Vagina (tissue), 2 donors: ENCODE results near the gene TRPC4.

Experiments used
- POLR2A ChIP-seq, 2 donors: fragments of 450-650 bp; IDR thresholded peaks; one replicate each; pipeline ENCODE4 v1.6.1; 2017; ENCODE audit warnings: antibody characterized with exemption in 2 of 2, mild to moderate bottlenecking in 2 of 2, moderate library complexity in 2 of 2
- POLR2AphosphoS5 ChIP-seq, 2 donors: sonication (generic); formaldehyde crosslinking; IDR thresholded peaks; one replicate each; pipeline ENCODE4 v1.9.0; 2017; ENCODE audit warnings: antibody characterized with exemption in 2 of 2, mild to moderate bottlenecking in 2 of 2, low read depth in 1 of 2; ENCODE audit not compliant: insufficient read depth in 1 of 2
- TF ChIP-seq, protein P1 (sequence below), 3 experiments: fragments of 450-650 bp in 2 of 3; fragments of 200-600 bp in 1 of 3; sonication (generic) in 1 of 3; IDR thresholded peaks; one replicate each; pipeline ENCODE4 v1.5.1; 2017 to 2019; ENCODE audit warnings: antibody characterized with exemption in 3 of 3, mild to moderate bottlenecking in 2 of 3, moderate library complexity in 2 of 3

DNA sequence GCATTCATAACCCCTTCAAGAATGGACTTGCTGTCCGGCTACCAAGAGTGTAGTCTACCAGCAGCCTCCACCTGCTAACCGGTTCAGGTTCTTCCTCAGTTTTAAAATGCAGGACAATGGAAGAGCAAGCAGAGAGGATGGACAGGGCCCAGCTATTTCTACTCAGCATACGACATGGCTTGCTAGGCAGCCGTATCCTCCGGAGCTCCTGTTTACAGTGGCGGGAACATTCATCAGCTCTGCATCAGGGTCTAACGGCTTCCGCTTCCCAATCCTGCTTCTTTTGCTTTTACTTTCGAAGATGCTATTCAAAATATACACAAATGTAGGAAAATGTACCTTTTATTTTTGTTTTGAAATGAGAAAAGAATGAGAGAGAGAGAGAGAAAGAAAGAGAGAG lies 118.5 kb downstream of the TRPC4 start:
- TF ChIP-seq, protein P1, sequence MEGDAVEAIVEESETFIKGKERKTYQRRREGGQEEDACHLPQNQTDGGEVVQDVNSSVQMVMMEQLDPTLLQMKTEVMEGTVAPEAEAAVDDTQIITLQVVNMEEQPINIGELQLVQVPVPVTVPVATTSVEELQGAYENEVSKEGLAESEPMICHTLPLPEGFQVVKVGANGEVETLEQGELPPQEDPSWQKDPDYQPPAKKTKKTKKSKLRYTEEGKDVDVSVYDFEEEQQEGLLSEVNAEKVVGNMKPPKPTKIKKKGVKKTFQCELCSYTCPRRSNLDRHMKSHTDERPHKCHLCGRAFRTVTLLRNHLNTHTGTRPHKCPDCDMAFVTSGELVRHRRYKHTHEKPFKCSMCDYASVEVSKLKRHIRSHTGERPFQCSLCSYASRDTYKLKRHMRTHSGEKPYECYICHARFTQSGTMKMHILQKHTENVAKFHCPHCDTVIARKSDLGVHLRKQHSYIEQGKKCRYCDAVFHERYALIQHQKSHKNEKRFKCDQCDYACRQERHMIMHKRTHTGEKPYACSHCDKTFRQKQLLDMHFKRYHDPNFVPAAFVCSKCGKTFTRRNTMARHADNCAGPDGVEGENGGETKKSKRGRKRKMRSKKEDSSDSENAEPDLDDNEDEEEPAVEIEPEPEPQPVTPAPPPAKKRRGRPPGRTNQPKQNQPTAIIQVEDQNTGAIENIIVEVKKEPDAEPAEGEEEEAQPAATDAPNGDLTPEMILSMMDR (IDR thresholded peaks at IDR 0.05): no peak
- TF ChIP-seq POLR2AphosphoS5 (IDR thresholded peaks at IDR 0.05; ENCODE audit: insufficient read depth in 1 of 2, low read depth in 1 of 2) (no peak), POLR2A (IDR thresholded peaks at IDR 0.05) (no peak)
